Esophagus muscularis mucosa (tissue), 4 donors: ENCODE measurements around the gene ALKBH1. TPM values are rescaled to one million over a fixed set of nuclear protein-coding genes. Genes with fewer than 3 reads are reported as not detected.

Source experiments
- DNase-seq: peaks from one replicate; pipeline ENCODE4 v3.0.0-alpha.2; 2017; ENCODE audit errors: extremely low spot score
- H3K27ac ChIP-seq, 4 donors: fragments of 200-600 bp; sonication (generic); replicated peaks in 1 of 4; 1 replicate in 3 of 4; 2 replicates in 1 of 4; pipeline ENCODE4 v1.5.1; 2016 to 2019; ENCODE audit warnings: mild to moderate bottlenecking in 1 of 4
- H3K27me3 ChIP-seq, 4 donors: fragments of 200-600 bp; sonication (generic); one replicate each; pipeline versions ENCODE4 v1.5.1 to v1.6.0; 2016 to 2019
- H3K36me3 ChIP-seq, 4 donors: fragments of 200-600 bp; sonication (generic); one replicate each; pipeline ENCODE4 v1.5.1; 2016 to 2019
- H3K4me1 ChIP-seq, 4 donors: fragments of 200-600 bp; sonication (generic); one replicate each; pipeline ENCODE4 v1.5.1; 2016 to 2019
- H3K4me3 ChIP-seq, 4 donors: fragments of 200-600 bp; sonication (generic); 1 replicate in 2 of 4; 2 replicates in 2 of 4; pipeline ENCODE4 v1.5.1; 2016 to 2019; ENCODE audit warnings: mild to moderate bottlenecking in 4 of 4, moderate library complexity in 1 of 4
- H3K9me3 ChIP-seq, 4 donors: fragments of 200-600 bp; sonication (generic); 1 replicate in 3 of 4; 2 replicates in 1 of 4; pipeline ENCODE4 v1.5.1; 2016 to 2019
- EP300 ChIP-seq: sonication (generic); formaldehyde crosslinking; IDR thresholded peaks from one replicate; pipeline ENCODE4 v1.6.1; 2017; ENCODE audit warnings: antibody characterized with exemption
- POLR2A ChIP-seq: fragments of 450-650 bp; IDR thresholded peaks from one replicate; pipeline ENCODE4 v1.6.1; 2017; ENCODE audit warnings: antibody characterized with exemption, moderate library complexity, mild to moderate bottlenecking, low read depth
- POLR2AphosphoS5 ChIP-seq, 2 donors: sonication (generic); formaldehyde crosslinking; IDR thresholded peaks; one replicate each; pipeline ENCODE4 v1.6.1; 2017; ENCODE audit warnings: antibody characterized with exemption in 2 of 2
- WGBS: methylation state at CpG from one replicate; pipeline ENCODE4 v1.1.5; 2018; 5-methylcytosine and 5-hydroxymethylcytosine counted together
- intact Hi-C: fragments of 100-400 bp; cut with DNase I; formaldehyde crosslinking; loops from one replicate; pipeline ENCODE4 v1.15.1; 2023
- total RNA-seq, 4 donors: library from RNA; depleted of rRNA; stranded (reverse); fragments of >200 nt; gene quantifications; one replicate each; pipeline versions ENCODE4 v1.1.0 to v1.2.1, GENCODE V29; 2016
- TF ChIP-seq, protein P1 (sequence below), 3 experiments: fragments of 200-600 bp in 2 of 3; fragments of 450-650 bp in 1 of 3; sonication (generic) in 2 of 3; IDR thresholded peaks; one replicate each; pipeline ENCODE4 v1.5.1; 2017 to 2019; ENCODE audit warnings: antibody characterized with exemption in 3 of 3, mild to moderate bottlenecking in 2 of 3, moderate library complexity in 1 of 3

Gene ALKBH1
- total RNA-seq, 4 donors from 2014 or later, result 8.0 to 13.3 (median 11.8) TPM

DNA sequence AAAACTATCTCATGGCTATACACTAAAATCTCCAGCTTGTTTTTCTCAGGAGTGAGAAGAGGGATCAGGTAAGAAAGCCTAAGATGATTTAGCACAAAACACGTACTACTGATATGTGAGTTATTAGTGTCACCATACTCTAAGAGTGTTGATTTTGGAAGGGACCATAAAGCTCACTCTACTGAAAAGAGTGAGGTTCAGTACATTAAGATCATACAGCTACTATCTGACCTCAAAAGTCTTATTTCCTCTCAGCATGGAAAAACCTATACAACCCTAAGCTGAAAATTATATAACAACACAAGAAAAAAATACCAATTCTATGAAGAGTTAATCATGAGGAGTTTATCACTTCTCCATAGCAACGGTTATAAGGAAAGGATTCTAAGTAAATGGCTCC, 33.6 kb upstream of the ALKBH1 start:
- no peak for TF ChIP-seq POLR2AphosphoS5 (IDR thresholded peaks at IDR 0.05)
- TF ChIP-seq POLR2A, result no peak
- TF ChIP-seq, protein P1, sequence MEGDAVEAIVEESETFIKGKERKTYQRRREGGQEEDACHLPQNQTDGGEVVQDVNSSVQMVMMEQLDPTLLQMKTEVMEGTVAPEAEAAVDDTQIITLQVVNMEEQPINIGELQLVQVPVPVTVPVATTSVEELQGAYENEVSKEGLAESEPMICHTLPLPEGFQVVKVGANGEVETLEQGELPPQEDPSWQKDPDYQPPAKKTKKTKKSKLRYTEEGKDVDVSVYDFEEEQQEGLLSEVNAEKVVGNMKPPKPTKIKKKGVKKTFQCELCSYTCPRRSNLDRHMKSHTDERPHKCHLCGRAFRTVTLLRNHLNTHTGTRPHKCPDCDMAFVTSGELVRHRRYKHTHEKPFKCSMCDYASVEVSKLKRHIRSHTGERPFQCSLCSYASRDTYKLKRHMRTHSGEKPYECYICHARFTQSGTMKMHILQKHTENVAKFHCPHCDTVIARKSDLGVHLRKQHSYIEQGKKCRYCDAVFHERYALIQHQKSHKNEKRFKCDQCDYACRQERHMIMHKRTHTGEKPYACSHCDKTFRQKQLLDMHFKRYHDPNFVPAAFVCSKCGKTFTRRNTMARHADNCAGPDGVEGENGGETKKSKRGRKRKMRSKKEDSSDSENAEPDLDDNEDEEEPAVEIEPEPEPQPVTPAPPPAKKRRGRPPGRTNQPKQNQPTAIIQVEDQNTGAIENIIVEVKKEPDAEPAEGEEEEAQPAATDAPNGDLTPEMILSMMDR (IDR thresholded peaks at IDR 0.05), result no peak
- no peak for TF ChIP-seq EP300
- intact Hi-C loops, result no loop called here
- H3K4me3 ChIP-seq, result no peak overlapping the region
- no peaks in the 10 kb centered on the region for H3K27me3 ChIP-seq
- no peaks in the 10 kb centered on the region for H3K9me3 ChIP-seq
- no peak overlapping the region for H3K27ac ChIP-seq
- DNase-seq, result no peak
- peaks cover 4 to 10% (median 5%) of the 10 kb centered on the region in 4 donors for H3K4me1 ChIP-seq
- 89% methylated on average over 2 of the region's 2 CpGs for WGBS
- peaks cover 37 to 90% (median 59%) of the 10 kb centered on the region in 4 donors for H3K36me3 ChIP-seq

DNA sequence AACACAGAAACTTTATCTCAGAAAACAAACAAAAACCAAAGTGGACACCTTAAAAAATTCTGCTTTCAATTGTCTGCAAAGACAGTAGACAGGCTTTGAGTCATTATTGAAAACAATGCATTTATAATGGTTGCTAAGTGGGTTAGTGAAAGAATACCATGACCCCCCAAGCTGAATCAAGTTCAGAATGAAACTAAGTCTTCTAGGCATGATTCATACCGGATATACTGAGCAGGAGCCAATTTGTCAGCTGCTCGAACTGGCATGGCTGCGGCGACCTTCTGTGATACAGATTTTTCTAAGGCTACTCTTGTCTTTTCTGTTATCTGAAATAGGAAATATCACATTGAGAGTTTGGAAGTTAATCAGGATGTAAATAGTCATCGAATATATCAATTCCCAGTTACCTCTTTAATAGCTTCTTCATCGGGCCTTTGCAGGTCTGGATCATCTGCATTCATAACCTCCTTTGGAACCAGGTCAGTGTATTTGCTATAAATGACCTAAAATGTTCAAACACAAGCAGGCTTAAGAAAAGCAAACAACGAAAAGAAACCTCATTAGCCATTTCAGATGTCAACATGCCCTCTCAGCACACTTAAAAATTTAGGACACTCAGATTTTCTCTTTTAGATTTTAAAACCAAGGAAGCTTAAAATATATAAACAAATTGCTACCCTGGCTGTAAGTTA, 30.9 kb upstream of the ALKBH1 start:
- Histone ChIP-seq H3K9me3 (no peaks in the 10 kb centered on the region), H3K27me3 (no peaks in the 10 kb centered on the region), H3K27ac (no peak overlapping the region), H3K4me1 (peaks cover 4 to 10% (median 5%) of the 10 kb centered on the region in 4 donors), H3K4me3 (no peak overlapping the region), H3K36me3 (peaks cover 51 to 91% (median 64%) of the 10 kb centered on the region in 4 donors)
- 73% methylated on average over 7 of the region's 7 CpGs for WGBS
- no peak for DNase-seq
- intact Hi-C loops, result no loop called here
- TF ChIP-seq POLR2AphosphoS5 (IDR thresholded peaks at IDR 0.05) (no peak), POLR2A (no peak)
- TF ChIP-seq, protein P1 (IDR thresholded peaks at IDR 0.05), result no peak

DNA sequence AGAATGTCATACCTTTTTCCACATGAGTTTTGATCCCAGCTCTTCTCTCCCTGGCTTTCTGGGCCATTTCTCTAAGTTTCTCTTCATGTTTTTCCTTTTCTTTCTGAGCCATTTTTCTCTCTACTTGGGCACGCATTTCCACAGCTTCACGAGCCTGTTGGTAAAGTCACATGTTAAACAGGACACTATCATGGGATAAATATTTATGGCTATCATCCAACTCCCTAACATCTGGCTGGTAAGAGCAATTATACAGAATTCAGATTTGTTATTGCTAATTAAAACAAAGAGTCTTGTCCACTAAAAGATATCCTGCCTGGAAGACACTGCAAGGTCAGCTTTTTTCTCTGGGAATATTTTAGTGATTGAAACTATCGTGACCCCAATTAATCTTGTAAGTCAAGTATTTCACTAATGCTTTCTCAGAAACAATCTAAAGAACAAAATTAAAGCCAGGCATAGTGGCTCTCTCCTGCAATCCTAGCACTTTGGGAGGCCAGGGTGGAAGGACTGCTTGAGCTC, 23.2 kb upstream of the ALKBH1 start:
- Histone ChIP-seq H3K36me3 (peaks cover 81 to 100% (median 98%) of the 10 kb centered on the region in 4 donors), H3K4me3 (no peak overlapping the region), H3K4me1 (no peaks in the 10 kb centered on the region), H3K27ac (no peak overlapping the region), H3K27me3 (no peaks in the 10 kb centered on the region), H3K9me3 (no peaks in the 10 kb centered on the region)
- no peak for DNase-seq
- WGBS, result 78% methylated on average over 3 of the region's 3 CpGs
- TF ChIP-seq POLR2AphosphoS5 (IDR thresholded peaks at IDR 0.05) (no peak), POLR2A (no peak), EP300 (no peak)
- TF ChIP-seq, protein P1 (IDR thresholded peaks at IDR 0.05), result no peak
- intact Hi-C loops, result no loop called here

DNA sequence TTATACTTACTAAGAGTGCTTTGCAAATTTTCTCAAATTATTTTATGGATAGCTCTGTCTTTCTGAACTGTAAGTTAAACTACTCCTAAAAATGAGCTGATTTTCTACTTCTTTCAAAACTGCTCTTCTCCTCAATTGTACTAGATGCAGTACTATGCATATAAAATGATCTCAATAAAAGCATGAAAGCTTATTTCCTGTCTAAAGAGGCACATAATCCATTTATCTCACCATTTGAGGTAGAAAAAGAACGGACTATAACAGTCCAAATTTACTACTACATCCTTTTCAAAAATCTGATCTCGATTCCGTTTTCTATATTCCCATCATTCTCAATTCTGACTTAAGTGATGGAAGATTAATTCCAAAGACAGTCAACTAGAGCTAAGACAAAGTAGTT, 14.5 kb upstream of the ALKBH1 start:
- H3K9me3 ChIP-seq, result no peaks in the 10 kb centered on the region
- no peak for DNase-seq
- 98% methylated on average over 3 of the region's 3 CpGs for WGBS
- no peak overlapping the region for H3K4me3 ChIP-seq
- intact Hi-C loops, result loop anchor here (5.0 kb wide), 1 partner anchor 265 kb away; the partner anchor contains the start of genes AHSA1 and VIPAS39
- no peaks in the 10 kb centered on the region for H3K27me3 ChIP-seq
- H3K4me1 ChIP-seq, result no peaks in the 10 kb centered on the region
- H3K27ac ChIP-seq, result no peak overlapping the region
- H3K36me3 ChIP-seq, result peaks cover 62 to 100% (median 96%) of the 10 kb centered on the region in 4 donors
- TF ChIP-seq EP300 (no peak), POLR2A (no peak)

DNA sequence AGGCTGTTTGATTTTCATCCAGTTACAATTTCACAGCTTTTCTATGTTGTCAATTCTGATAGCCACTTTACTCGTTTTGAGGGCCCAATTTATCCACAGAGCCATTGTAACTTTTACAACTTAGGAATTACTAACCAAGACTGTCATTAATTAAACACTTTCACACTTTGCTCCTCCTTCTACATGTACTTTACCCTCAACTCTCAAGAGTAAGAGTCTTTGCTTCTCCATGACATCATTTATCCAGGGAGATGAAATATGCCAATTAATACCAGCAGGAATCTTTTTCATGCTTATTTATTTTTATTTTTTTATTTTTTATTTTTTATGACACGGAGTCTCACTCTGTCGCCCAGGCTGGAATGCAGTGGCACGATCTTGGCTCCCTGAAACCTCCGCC, 13.6 kb upstream of the ALKBH1 start:
- H3K27me3 ChIP-seq, result no peaks in the 10 kb centered on the region
- WGBS, result 90% methylated on average over 5 of the region's 5 CpGs
- TF ChIP-seq, protein P1 (IDR thresholded peaks at IDR 0.05), result no peak
- TF ChIP-seq POLR2AphosphoS5 (IDR thresholded peaks at IDR 0.05) (no peak), EP300 (no peak), POLR2A (no peak)
- no peaks in the 10 kb centered on the region for H3K4me1 ChIP-seq
- no peak for DNase-seq
- H3K4me3 ChIP-seq, result no peak overlapping the region
- H3K27ac ChIP-seq, result no peak overlapping the region
- intact Hi-C loops, result loop anchor here (5.0 kb wide), 1 partner anchor 264 kb away; the partner anchor contains the start of genes AHSA1 and VIPAS39
- H3K9me3 ChIP-seq, result no peaks in the 10 kb centered on the region
- peaks cover 67 to 100% (median 96%) of the 10 kb centered on the region in 4 donors for H3K36me3 ChIP-seq
